ENCODE data around the gene PCDHGA5.
"Not testable (repeated sequence)": the region's sequence is repeated elsewhere in the genome, so short reads cannot be mapped to it uniquely, and the experiment has no call there.

Gene PCDHGA5

DNA sequence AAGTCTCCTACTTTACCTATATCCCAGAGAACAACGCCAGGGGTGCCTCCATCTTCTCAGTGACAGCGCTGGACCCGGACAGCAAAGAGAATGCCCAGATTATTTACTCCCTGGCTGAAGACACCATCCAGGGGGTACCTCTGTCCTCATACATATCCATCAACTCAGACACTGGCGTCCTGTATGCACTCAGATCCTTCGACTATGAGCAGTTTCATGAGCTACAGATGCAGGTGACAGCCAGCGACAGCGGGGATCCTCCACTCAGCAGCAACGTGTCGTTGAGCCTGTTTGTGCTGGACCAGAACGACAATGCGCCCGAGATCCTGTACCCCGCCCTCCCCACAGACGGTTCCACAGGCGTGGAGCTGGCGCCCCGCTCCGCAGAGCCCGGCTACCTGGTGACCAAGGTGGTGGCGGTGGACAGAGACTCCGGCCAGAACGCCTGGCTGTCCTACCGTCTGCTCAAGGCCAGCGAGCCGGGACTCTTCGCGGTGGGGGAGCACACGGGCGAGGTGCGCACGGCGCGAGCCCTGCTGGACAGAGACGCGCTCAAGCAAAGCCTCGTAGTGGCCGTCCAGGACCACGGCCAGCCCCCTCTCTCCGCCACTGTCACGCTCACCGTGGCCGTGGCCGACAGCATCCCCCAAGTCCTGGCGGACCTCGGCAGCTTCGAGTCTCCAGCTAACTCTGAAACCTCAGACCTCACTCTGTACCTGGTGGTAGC lies 50.7 kb downstream of the PCDHGA5 start:
- DNase-seq (ENCODE audit: low read depth) = not testable (repeated sequence)

DNA sequence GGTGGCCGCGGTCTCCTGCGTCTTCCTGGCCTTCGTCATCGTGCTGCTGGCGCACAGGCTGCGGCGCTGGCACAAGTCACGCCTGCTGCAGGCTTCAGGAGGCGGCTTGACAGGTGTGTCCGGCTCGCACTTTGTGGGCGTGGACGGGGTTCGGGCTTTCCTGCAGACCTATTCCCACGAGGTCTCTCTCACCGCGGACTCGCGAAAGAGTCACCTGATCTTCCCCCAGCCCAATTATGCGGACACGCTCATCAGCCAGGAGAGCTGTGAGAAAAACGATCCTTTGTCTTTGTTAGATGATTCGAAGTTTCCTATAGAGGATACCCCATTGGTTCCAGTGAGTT lies 51.3 kb downstream of the PCDHGA5 start:
- DNase-seq (ENCODE audit: low read depth) = not testable (repeated sequence)
